Thymus (tissue), 11 donors: ENCODE results near the gene OR4E2. TPM values are rescaled to one million over a fixed set of nuclear protein-coding genes. Genes with fewer than 3 reads are reported as not detected.

Experiments
- DNase-seq, 9 donors: peaks; one replicate each; pipeline ENCODE4 v3.0.0-alpha.2; 2013; ENCODE audit warnings: low spot score in 9 of 9, low read depth in 6 of 9, missing footprints in 1 of 9
- H3K27ac ChIP-seq, 2 donors: one replicate each; pipeline ENCODE4 v1.5.1; 2013; ENCODE audit warnings: control low read depth in 1 of 2, low read depth in 1 of 2, low read length in 1 of 2, mild to moderate bottlenecking in 1 of 2, moderate library complexity in 1 of 2
- H3K27me3 ChIP-seq, 2 donors: one replicate each; pipeline ENCODE4 v1.5.1; 2013; ENCODE audit warnings: low read length in 1 of 2; ENCODE audit not compliant: control insufficient read depth in 2 of 2, insufficient read depth in 1 of 2
- H3K36me3 ChIP-seq, 2 donors: one replicate each; pipeline ENCODE4 v1.5.1; 2013; ENCODE audit warnings: low read length in 1 of 2, mild to moderate bottlenecking in 1 of 2, moderate library complexity in 1 of 2; ENCODE audit not compliant: control insufficient read depth in 2 of 2, insufficient read depth in 2 of 2
- H3K4me1 ChIP-seq, 2 donors: one replicate each; pipeline ENCODE4 v1.5.1; 2013; ENCODE audit warnings: low read length in 2 of 2; ENCODE audit not compliant: control insufficient read depth in 2 of 2, insufficient read depth in 2 of 2
- H3K4me3 ChIP-seq, 2 donors: one replicate each; pipeline ENCODE4 v1.5.1; 2013; ENCODE audit warnings: low read length in 2 of 2, control low read depth in 1 of 2, mild to moderate bottlenecking in 1 of 2
- H3K9me3 ChIP-seq, 2 donors: one replicate each; pipeline ENCODE4 v1.5.1; 2013; ENCODE audit warnings: low read length in 1 of 2, mild to moderate bottlenecking in 1 of 2; ENCODE audit not compliant: control insufficient read depth in 2 of 2, insufficient read depth in 1 of 2
- WGBS: extraction: QIAGEN DNeasy Blood & Tissue Kit; methylation state at CpG from one replicate; pipeline ENCODE4 v1.1.7; 2013; 5-methylcytosine and 5-hydroxymethylcytosine counted together
- polyA plus RNA-seq: library from polyadenylated mRNA; stranded (reverse); fragments of 200-250 nt; gene quantifications from one replicate; pipeline ENCODE4 v1.2.3, GENCODE V29; 2013
- total RNA-seq: library from RNA; stranded (reverse); fragments of 120-200 nt; gene quantifications from one replicate; pipeline ENCODE4 v1.2.4, GENCODE V29; 2013
- donor health status: healthy.

OR4E2 gene
- total and polyA plus RNA-seq, 2 donors, result 0.07 to 0.09 TPM

DNA sequence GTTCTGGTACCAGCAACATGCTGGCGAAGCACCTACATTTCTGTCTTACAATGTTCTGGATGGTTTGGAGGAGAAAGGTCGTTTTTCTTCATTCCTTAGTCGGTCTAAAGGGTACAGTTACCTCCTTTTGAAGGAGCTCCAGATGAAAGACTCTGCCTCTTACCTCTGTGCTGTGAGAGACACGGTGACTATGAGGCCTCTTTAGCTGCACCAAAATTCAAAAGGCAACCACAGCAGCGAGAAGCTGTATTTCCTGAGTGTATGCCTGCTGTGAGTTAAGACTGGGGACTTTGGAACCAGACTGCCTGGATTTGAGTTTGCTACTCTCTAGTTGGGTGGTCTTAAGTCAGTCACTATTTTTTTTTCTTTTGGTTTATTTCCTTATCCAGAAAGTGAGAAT, 10.2 kb upstream of the OR4E2 start:
- Histone ChIP-seq H3K36me3 (no peaks in the 10 kb centered on the region), H3K4me3 (peak overlapping the region in 1 of 2 donors; percentile 10), H3K27ac (peak overlapping the region in 1 of 2 donors; percentile 63), H3K4me1 (no peaks in the 10 kb centered on the region), H3K27me3 (no peaks in the 10 kb centered on the region), H3K9me3 (no peaks in the 10 kb centered on the region)
- WGBS, result 80% methylated on average over 5 of the region's 5 CpGs
- DNase-seq, result peak in 3 of 9 donors; percentile 5 to 38 (median 22)

DNA sequence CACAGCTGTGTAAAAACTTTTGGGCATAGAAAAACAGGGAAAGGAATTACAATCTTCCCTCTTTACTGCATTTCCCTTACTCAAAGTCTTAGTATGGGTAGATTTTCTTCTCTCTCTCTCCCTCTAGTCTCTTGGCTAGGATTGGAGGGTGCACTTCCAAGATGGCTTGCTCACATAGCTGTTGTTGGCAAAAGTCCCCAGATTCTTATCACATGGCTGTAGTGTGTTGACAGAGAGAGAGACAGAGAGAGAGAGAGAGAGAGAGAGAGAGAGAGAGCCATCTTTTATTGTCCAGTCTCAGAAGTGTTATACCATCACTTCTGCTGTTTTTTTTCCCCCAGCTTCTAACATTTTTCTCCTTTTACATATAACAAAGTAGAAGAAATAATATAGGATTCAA, 6.3 kb upstream of the OR4E2 start:
- no peak for DNase-seq
- Histone ChIP-seq H3K4me3 (no peak overlapping the region), H3K27ac (no peak overlapping the region), H3K27me3 (no peaks in the 10 kb centered on the region), H3K4me1 (no peaks in the 10 kb centered on the region), H3K9me3 (no peaks in the 10 kb centered on the region), H3K36me3 (no peaks in the 10 kb centered on the region)

DNA sequence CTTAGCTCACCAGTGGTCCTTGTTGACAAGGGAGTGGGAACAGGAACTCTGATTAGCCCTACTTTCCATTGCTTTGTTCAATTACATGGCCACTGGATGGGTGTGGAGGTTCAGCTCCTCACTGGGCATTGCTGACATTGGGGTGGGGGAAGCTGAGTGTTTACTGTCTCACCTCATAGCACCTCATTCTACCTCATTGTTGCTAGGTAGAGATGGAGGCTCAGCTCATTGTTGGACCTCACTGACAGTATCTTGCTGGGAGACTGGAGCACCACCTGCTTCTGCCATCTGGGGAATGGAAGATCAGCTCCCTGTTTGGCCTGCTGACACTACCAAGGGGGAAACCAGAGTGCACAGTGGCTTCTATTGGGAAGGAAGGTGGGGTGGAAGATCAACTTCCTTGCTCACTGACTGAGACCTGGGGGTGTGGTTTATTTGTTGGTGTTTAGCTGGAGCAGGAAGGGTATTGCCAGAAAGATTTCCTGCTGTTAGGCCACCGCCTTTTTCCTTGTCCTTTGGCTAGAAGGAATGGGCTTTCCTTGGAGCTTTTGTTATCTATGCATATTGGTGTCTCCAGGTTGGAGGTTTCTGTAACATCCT, 1.3 kb upstream of the OR4E2 start:
- no peaks in the 10 kb centered on the region for H3K36me3 ChIP-seq
- H3K27ac ChIP-seq, result no peak overlapping the region
- WGBS, result 70% methylated on average over 1 of the region's 1 CpG
- DNase-seq, result no peak
- H3K4me3 ChIP-seq, result no peak overlapping the region
- H3K4me1 ChIP-seq, result no peaks in the 10 kb centered on the region
- no peaks in the 10 kb centered on the region for H3K27me3 ChIP-seq
- no peaks in the 10 kb centered on the region for H3K9me3 ChIP-seq

DNA sequence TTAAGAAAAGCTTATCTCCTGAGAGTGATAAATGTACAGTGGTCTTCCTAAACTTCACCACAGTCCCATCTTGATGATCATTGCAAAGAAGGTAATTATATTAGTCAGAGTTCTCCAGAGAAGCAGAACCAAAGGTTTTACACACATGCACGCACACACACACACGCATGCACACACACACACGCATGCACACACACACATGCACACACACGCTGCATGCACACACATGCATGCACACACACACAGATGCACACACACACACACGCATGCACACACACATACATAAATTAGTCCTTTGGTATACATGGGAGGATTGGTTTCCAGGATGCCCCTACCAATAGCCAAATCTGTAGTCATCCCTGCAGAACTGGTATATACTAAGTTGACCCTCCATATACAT, 580 bp downstream of the OR4E2 start:
- H3K27ac ChIP-seq, result no peak overlapping the region
- no peaks in the 10 kb centered on the region for H3K36me3 ChIP-seq
- WGBS, result 98% methylated on average over 5 of the region's 5 CpGs
- H3K27me3 ChIP-seq, result no peaks in the 10 kb centered on the region
- H3K4me3 ChIP-seq, result no peak overlapping the region
- no peaks in the 10 kb centered on the region for H3K4me1 ChIP-seq
- DNase-seq, result no peak
- no peaks in the 10 kb centered on the region for H3K9me3 ChIP-seq

DNA sequence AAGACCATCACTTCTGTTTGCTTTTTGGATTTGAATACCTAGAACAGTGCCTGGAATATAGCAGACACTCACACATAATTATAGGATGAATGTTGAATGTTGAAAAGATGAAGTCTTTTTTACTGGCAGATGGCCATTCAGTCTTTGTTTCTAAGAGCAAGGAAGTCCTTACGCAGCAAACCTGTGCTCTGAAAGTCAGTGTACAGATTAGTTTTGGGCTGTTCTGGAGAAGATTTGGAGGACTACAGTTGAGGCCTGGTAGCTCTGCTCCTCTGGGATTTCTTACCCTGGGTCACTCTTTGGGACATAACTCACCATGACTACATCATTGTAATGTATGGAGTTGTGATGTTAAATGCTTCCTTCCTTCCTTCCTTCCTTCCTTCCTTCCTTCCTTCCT, 3.3 kb downstream of the OR4E2 start:
- 45% methylated on average over 1 of the region's 1 CpG for WGBS
- Histone ChIP-seq H3K27ac (no peak overlapping the region), H3K27me3 (no peaks in the 10 kb centered on the region)

DNA sequence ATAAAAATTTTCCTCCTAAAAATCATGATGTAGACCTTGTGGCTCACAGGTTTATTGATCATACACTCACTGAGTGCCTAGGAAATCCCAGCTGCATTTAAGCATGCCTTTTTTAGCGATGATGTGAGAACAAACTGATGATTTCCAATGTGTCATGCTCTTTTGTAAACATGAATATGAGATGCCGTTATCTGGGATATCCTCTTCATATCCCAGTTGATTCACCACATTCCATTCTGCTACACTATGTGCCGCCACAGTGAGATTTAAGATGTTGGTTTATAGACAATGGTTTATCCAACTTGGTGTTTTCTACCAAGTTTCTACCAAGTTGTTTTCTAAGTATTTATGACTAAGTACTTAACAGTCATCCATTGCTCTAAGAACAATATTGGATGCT, 14.7 kb downstream of the OR4E2 start:
- no peaks in the 10 kb centered on the region for H3K9me3 ChIP-seq
- no peak for DNase-seq
- no peak overlapping the region for H3K4me3 ChIP-seq
- no peak overlapping the region for H3K27ac ChIP-seq
- H3K4me1 ChIP-seq, result no peaks in the 10 kb centered on the region
- WGBS, result 85% methylated on average over 3 of the region's 3 CpGs
- H3K36me3 ChIP-seq, result no peaks in the 10 kb centered on the region
- no peaks in the 10 kb centered on the region for H3K27me3 ChIP-seq

More for the DNA sequence above, 3.3 kb downstream of the OR4E2 start:
- Histone ChIP-seq H3K4me1 (no peaks in the 10 kb centered on the region), H3K9me3 (no peaks in the 10 kb centered on the region), H3K4me3 (no peak overlapping the region), H3K36me3 (no peaks in the 10 kb centered on the region)
- no peak for DNase-seq

DNA sequence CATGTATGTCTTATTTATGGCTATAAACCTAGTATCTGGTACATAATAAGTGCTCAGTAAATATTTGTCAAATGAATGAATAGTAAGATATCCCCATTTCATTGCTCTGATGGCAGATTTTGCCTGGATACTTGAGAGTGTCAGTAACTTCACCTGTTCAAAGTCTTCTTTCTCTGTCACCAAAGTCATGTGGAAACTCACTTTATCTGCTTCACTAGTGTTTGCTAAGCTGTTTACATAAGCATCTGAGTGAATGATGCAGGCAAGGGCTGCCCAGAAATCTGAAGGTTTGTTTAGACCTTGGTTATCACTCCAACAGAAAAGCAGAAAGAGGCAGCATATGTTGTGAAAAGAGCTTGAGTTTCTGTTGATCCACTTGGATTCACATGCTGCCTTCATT, 15.6 kb downstream of the OR4E2 start:
- no peaks in the 10 kb centered on the region for H3K9me3 ChIP-seq
- no peaks in the 10 kb centered on the region for H3K4me1 ChIP-seq
- no peaks in the 10 kb centered on the region for H3K36me3 ChIP-seq
- H3K27ac ChIP-seq, result no peak overlapping the region
- no peak overlapping the region for H3K4me3 ChIP-seq
- no peaks in the 10 kb centered on the region for H3K27me3 ChIP-seq
- no peak for DNase-seq

DNA sequence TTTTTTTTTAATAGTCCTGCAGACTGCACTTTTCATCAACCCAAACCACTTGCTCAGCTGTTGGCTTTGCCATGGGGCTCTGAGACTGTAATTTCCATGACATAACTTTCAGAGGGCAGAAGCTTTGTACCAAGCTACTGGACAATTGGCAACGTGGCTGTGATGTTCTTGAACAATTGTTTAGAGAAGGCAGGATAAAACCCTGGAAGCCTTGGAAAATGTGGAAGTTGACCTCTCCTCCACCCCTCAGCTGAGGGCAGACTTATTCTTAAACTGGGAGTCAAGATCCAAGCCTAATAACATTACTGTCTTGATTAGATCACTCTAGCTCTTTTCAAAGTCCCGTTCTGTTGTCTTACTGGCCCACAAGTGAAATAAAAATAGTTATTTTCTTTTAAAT, 17.7 kb downstream of the OR4E2 start:
- DNase-seq, result no peak

DNA sequence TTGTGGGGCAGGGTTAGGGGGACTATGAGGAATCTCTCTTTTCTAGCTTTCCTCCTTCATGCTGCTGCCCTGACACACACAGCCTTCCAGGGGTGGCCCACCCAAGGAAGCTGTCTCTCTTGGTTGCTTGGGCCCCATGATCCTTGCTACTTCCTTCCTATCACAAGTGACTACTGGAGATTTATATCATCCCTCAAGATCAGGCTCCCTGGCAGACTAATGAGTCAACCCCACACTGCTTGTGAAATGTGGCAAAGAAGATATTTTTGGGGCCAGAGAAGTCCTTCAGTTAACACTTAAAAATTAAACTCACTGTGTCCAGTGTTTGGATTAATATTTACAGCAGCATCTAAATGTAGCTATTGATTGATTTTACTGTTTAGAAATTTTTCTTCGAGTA, 18.5 kb downstream of the OR4E2 start:
- Histone ChIP-seq H3K27ac (no peak overlapping the region), H3K9me3 (no peaks in the 10 kb centered on the region), H3K36me3 (no peaks in the 10 kb centered on the region), H3K4me1 (no peaks in the 10 kb centered on the region), H3K4me3 (no peak overlapping the region), H3K27me3 (no peaks in the 10 kb centered on the region)
- WGBS, result 97% methylated on average over 1 of the region's 1 CpG
- DNase-seq, result no peak

More for the DNA sequence above, 17.7 kb downstream of the OR4E2 start:
- WGBS, result 74% methylated on average over 2 of the region's 2 CpGs
- Histone ChIP-seq H3K4me1 (no peaks in the 10 kb centered on the region), H3K27me3 (no peaks in the 10 kb centered on the region), H3K27ac (no peak overlapping the region), H3K4me3 (no peak overlapping the region), H3K9me3 (no peaks in the 10 kb centered on the region), H3K36me3 (no peaks in the 10 kb centered on the region)

DNA sequence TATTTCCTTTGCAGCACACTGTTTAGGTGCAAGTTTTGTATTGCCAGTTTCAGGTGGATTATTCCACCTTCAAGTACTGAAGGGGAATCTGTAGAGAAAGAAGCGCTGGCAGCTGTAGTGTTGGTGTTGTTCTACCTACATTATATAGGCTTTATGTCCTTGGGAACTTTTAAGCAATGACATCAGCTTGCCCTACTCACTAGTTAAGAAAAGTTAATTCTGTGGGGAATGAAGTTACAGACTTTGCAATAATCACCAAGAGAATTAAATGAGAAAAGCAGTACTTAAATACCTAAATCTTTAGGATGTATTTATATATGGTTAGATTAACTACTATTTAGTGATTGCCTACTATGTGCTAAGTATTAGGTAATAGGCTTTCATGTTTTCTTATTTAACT, 20.1 kb downstream of the OR4E2 start, which contains the start of gene OR4E1:
TSS of gene OR4E1 (minus strand) at position 101 of the 400 bp plus-strand sequence. CDS start 2,883 bp downstream, outside the sequence.
- H3K4me3 ChIP-seq, result no peak within 1 kb of the TSS
- H3K27me3 ChIP-seq, result no peaks in the 10 kb centered on the region
- DNase-seq, result no peak
- H3K27ac ChIP-seq, result no peak within 1 kb of the TSS
- WGBS, result 97% methylated on average over 1 of the region's 1 CpG
- no peaks in the 10 kb centered on the region for H3K36me3 ChIP-seq
- H3K9me3 ChIP-seq, result no peaks in the 10 kb centered on the region
- no peaks in the 10 kb centered on the region for H3K4me1 ChIP-seq
